Measurements from ENCODE around the gene STK24. TPM values are rescaled to one million over a fixed set of nuclear protein-coding genes. Genes with fewer than 3 reads are reported as not detected.
A peak's percentile ranks its signal among the peaks of the same experiment; 100 is the strongest.

STK24 gene
- polyA plus RNA-seq, 3 donors, result 14.2 to 59.8 (median 28.9) TPM

- TF ChIP-seq CTCF (IDR thresholded peaks at IDR 0.05), result no peak
Observed at GRCh38 chr13:98524391-98524790, 52.5 kb downstream of the STK24 start.

GRCh38 chr13:98523455-98524102 lies 53.3 kb downstream of the STK24 start:
- Histone ChIP-seq H3K27ac (ENCODE audit: low read depth in 1 of 2, low read length in 2 of 2) (peak overlapping the region in 1 of 2 donors; percentile 41), H3K4me3 (replicated peaks in 1 of 3; ENCODE audit: low read depth in 2 of 3, low read length in 3 of 3) (no peak overlapping the region), H3K9me3 (replicated peaks in 1 of 2; ENCODE audit: control insufficient read depth in 1 of 2, insufficient read depth in 1 of 2, low read length in 2 of 2) (no peaks in the 10 kb centered on the region), H4K20me1 (ENCODE audit: insufficient read depth, low read length) (peaks cover 100% of the 10 kb centered on the region), H3K36me3 (replicated peaks in 1 of 2; ENCODE audit: control insufficient read depth in 1 of 2, insufficient read depth in 2 of 2, low read length in 2 of 2) (peaks cover 0 to 10% of the 10 kb centered on the region in 2 donors), H3K27me3 (ENCODE audit: control insufficient read depth in 2 of 2, insufficient read depth in 2 of 2, low read length in 2 of 2) (no peaks in the 10 kb centered on the region), H3K4me1 (ENCODE audit: control insufficient read depth in 1 of 2, insufficient read depth in 2 of 2, low read length in 2 of 2) (peaks cover 8 to 16% of the 10 kb centered on the region in 2 donors), H2AFZ (ENCODE audit: insufficient read depth, low read depth, low read length, poor library complexity, severe bottlenecking) (no peak overlapping the region), H3K4me2 (replicated peaks; ENCODE audit: extremely low read depth, low read length, poor library complexity, severe bottlenecking) (no peak overlapping the region), H3K79me2 (ENCODE audit: insufficient read depth, low read length) (peaks cover 99% of the 10 kb centered on the region), H3K9ac (ENCODE audit: insufficient read depth, low read length, poor library complexity, severe bottlenecking) (no peak overlapping the region)
- intact Hi-C loops (cut with micrococcal nuclease), result loop anchor here in 1 of 2 donors (5.0 kb wide), 1 partner anchor 46 kb away; no protein-coding TSS in a partner anchor
- peaks cover 56% of the 10 kb centered on the region for H3K4me1 Mint-ChIP-seq
- no peak for DNase-seq
- H3K27ac Mint-ChIP-seq, result peak overlapping the region in 4 of 7 donors; percentile 6 to 80 (median 60)
- H3K36me3 Mint-ChIP-seq, result peaks cover 8 to 20% of the 10 kb centered on the region in 2 donors
- H3K4me3 Mint-ChIP-seq, result peak overlapping the region in 1 of 2 donors; percentile 12
- TF ChIP-seq CTCF (IDR thresholded peaks at IDR 0.05), result no peak
- H3K9me3 Mint-ChIP-seq, result no peaks in the 10 kb centered on the region
- peaks cover 0 to 3% (median 0%) of the 10 kb centered on the region in 3 donors for H3K27me3 Mint-ChIP-seq (ENCODE audit: low read depth in 3 of 3)
- WGBS (ENCODE audit: insufficient coverage), result 83% methylated on average over 12 of the region's 16 CpGs

More at GRCh38 chr13:98524391-98524790, 52.5 kb downstream of the STK24 start:
- Mint-ChIP-seq H3K9me3 (no peaks in the 10 kb centered on the region), H3K4me3 (no peak overlapping the region), H3K4me1 (peaks cover 56% of the 10 kb centered on the region), H3K27me3 (ENCODE audit: low read depth in 3 of 3) (peaks cover 0 to 3% (median 0%) of the 10 kb centered on the region in 3 donors), H3K36me3 (peaks cover 8 to 16% of the 10 kb centered on the region in 2 donors), H3K27ac (peak overlapping the region in 4 of 7 donors; percentile 6 to 48 (median 18))
- H2AFZ ChIP-seq (ENCODE audit: insufficient read depth, low read depth, low read length, poor library complexity, severe bottlenecking), result no peak overlapping the region
- H3K27me3 ChIP-seq (ENCODE audit: control insufficient read depth in 2 of 2, insufficient read depth in 2 of 2, low read length in 2 of 2), result no peaks in the 10 kb centered on the region
- H3K36me3 ChIP-seq (replicated peaks in 1 of 2; ENCODE audit: control insufficient read depth in 1 of 2, insufficient read depth in 2 of 2, low read length in 2 of 2), result peaks cover 0 to 2% of the 10 kb centered on the region in 2 donors
- peaks cover 100% of the 10 kb centered on the region for H3K79me2 ChIP-seq (ENCODE audit: insufficient read depth, low read length)
- no peak overlapping the region for H3K27ac ChIP-seq (ENCODE audit: low read depth in 1 of 2, low read length in 2 of 2)
- H3K9ac ChIP-seq (ENCODE audit: insufficient read depth, low read length, poor library complexity, severe bottlenecking), result no peak overlapping the region
- WGBS (ENCODE audit: insufficient coverage), result 90% methylated on average over 7 of the region's 11 CpGs
- H3K4me3 ChIP-seq (replicated peaks in 1 of 3; ENCODE audit: low read depth in 2 of 3, low read length in 3 of 3), result no peak overlapping the region
- intact Hi-C loops (cut with micrococcal nuclease), result loop anchor here in 1 of 2 donors (5.0 kb wide), 1 partner anchor 47 kb away; no protein-coding TSS in a partner anchor
- peaks cover 100% of the 10 kb centered on the region for H4K20me1 ChIP-seq (ENCODE audit: insufficient read depth, low read length)
- no peaks in the 10 kb centered on the region for H3K9me3 ChIP-seq (replicated peaks in 1 of 2; ENCODE audit: control insufficient read depth in 1 of 2, insufficient read depth in 1 of 2, low read length in 2 of 2)
- H3K4me1 ChIP-seq (ENCODE audit: control insufficient read depth in 1 of 2, insufficient read depth in 2 of 2, low read length in 2 of 2), result peaks cover 8 to 16% of the 10 kb centered on the region in 2 donors
- no peak overlapping the region for H3K4me2 ChIP-seq (replicated peaks; ENCODE audit: extremely low read depth, low read length, poor library complexity, severe bottlenecking)
- DNase-seq, result no peak
